B cell (primary cell): ENCODE data around the gene OR51M1.

Source experiments
- CTCF ChIP-seq: fragments of 200-600 bp; IDR thresholded peaks from one replicate; pipeline ENCODE4 v1.8.0; 2022; ENCODE audit warnings: antibody characterized with exemption, mild to moderate bottlenecking
- EZH2 ChIP-seq: IDR thresholded peaks from 2 replicates; pipeline ENCODE4 v1.6.1; 2012; ENCODE audit warnings: borderline replicate concordance, low read depth, mild to moderate bottlenecking, moderate library complexity, low read length; ENCODE audit not compliant: insufficient read depth, poor library complexity, severe bottlenecking

GRCh38 chr11:5420993-5421392 is 37.4 kb downstream of the OR51M1 start:
- TF ChIP-seq CTCF: no peak
- TF ChIP-seq EZH2: no peak
